Activated T-helper 17 cell treated with anti-CD3 and anti-CD28 coated beads, Interleukin-2, amount 50 U/mL, for 72 hours (primary cell): ENCODE results near the gene TMEM267. TPM values are rescaled to one million over a fixed set of nuclear protein-coding genes. Genes with fewer than 3 reads are reported as not detected.
"Not testable (repeated sequence)": the region's sequence is repeated elsewhere in the genome, so short reads cannot be mapped to it uniquely, and the experiment has no call there.

ENCODE experiments used
- ATAC-seq: fragments of 150-1000 bp; cut with Tn5 transposase; replicated peaks from 2 replicates; pipeline ENCODE4 v1.10.0; 2021; ENCODE audit warnings: mild to moderate bottlenecking, moderate library complexity
- H3K27ac Mint-ChIP-seq: one replicate; pipeline ENCODE4 v1.8.0; 2022; ENCODE audit warnings: mixed read lengths
- H3K27me3 Mint-ChIP-seq: one replicate; pipeline ENCODE4 v1.8.0; 2022; ENCODE audit warnings: mixed read lengths
- H3K36me3 Mint-ChIP-seq: one replicate; pipeline ENCODE4 v1.8.0; 2022; ENCODE audit warnings: low read depth, mild to moderate bottlenecking, mixed read lengths
- H3K4me1 Mint-ChIP-seq: one replicate; pipeline ENCODE4 v1.8.0; 2022; ENCODE audit warnings: mixed read lengths
- H3K4me3 Mint-ChIP-seq: one replicate; pipeline ENCODE4 v1.8.0; 2022; ENCODE audit warnings: mild to moderate bottlenecking, mixed read lengths
- H3K9me3 Mint-ChIP-seq: one replicate; pipeline ENCODE4 v1.8.0; 2022; ENCODE audit warnings: mixed read lengths
- total RNA-seq, 2 donors: library from RNA; stranded (reverse); gene quantifications; one replicate each; pipeline ENCODE4 v1.2.3, GENCODE V29; 2022

The TMEM267 gene
- total RNA-seq, 2 donors from 2014 or later, result 9.5 to 14.6 TPM

- H3K4me1 Mint-ChIP-seq, H3K36me3 Mint-ChIP-seq, ATAC-seq, H3K27ac Mint-ChIP-seq, H3K27me3 Mint-ChIP-seq, H3K4me3 Mint-ChIP-seq: not testable (repeated sequence)
- H3K9me3 Mint-ChIP-seq, result peaks cover 14% of the 10 kb centered on the region
Observed at GRCh38 chr5:43402524-43403066, 81.1 kb downstream of the TMEM267 start.

DNA sequence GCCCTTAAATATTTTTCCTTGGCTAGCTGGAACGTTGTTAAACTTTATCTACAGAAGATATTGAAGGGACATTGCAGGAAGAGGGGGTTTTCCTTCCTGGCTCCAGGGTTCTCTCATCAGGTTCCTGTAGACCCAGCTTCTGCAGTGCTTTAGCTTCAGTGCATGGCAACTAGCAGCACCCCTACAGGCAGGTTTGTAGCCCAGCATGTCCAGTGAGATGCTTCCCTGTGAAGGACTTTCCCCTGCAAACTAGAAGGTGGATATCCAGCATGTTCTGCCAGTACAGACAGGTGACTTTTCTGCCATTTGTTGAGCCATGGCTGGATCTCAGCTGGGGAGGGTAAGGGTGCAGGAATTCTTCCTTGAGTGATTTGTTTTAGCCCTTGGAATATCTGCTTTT, 81.8 kb downstream of the TMEM267 start:
- ATAC-seq, result no peak
- peaks cover 3% of the 10 kb centered on the region for H3K27me3 Mint-ChIP-seq

GRCh38 chr5:43400082-43400481, 83.6 kb downstream of the TMEM267 start:
- H3K27ac Mint-ChIP-seq, result no peak overlapping the region

More for the DNA sequence above, 81.8 kb downstream of the TMEM267 start:
- Mint-ChIP-seq H3K4me3 (no peak overlapping the region), H3K4me1 (peaks cover 6% of the 10 kb centered on the region), H3K27ac (no peak overlapping the region), H3K36me3 (peaks cover under 1% of the 10 kb centered on the region), H3K9me3 (peaks cover 14% of the 10 kb centered on the region)

DNA sequence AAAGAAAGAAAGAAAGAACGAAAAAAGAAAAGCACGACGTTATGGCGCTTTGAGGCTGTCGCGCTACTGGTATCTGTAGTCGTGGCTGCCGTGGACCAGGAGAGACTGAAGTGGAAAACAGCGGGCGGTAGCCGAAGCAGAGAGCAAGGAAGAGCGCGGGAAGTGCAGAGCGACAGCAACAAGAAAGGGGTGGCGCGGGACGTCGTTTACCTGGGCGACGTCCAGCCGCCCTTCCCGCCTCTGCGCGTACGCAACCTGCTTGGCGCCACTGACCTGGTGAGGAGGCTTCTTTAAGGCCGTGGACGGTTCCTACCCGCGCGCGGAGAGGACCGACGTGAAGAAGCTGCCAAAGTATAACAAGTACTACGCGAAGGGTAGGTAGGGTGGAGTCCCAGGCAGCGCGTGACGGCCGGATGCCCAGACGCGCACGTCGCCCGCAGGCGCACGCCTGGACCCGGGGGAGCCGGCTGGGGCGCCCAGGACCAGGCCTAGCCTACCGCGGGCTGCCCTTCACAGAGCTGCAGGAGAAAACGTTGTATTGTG, 86.8 kb downstream of the TMEM267 start:
- H3K36me3 Mint-ChIP-seq, result peaks cover 15% of the 10 kb centered on the region
- ATAC-seq, result peak; percentile 99
- H3K27me3 Mint-ChIP-seq, result no peaks in the 10 kb centered on the region
- no peaks in the 10 kb centered on the region for H3K9me3 Mint-ChIP-seq
- peak overlapping the region; percentile 97 for H3K27ac Mint-ChIP-seq
- peak overlapping the region; percentile 99 for H3K4me3 Mint-ChIP-seq
- H3K4me1 Mint-ChIP-seq, result peaks cover 10% of the 10 kb centered on the region

More at GRCh38 chr5:43400082-43400481, 83.6 kb downstream of the TMEM267 start:
- Mint-ChIP-seq H3K36me3 (peaks cover 10% of the 10 kb centered on the region), H3K27me3 (peaks cover 3% of the 10 kb centered on the region), H3K4me1 (peaks cover 6% of the 10 kb centered on the region), H3K4me3 (no peak overlapping the region), H3K9me3 (peaks cover 9% of the 10 kb centered on the region)
- ATAC-seq, result no peak

Other genes starting within 250 kb of the TMEM267 start
- 100 to 1,000 TPM in 1 of 2 donors, 10 to 100 TPM in 1; 90.2 to 108 TPM for gene HMGCS1, start 170.5 kb downstream of the TMEM267 start, total RNA-seq
- 10 to 100 TPM; 11.4 to 22.8 TPM for gene CCL28, start 71.5 kb downstream of the TMEM267 start, total RNA-seq
- 10 to 100 TPM in 1 of 2 donors, 1 to 10 TPM in 1; 7.7 to 11.7 TPM for gene C5orf34, start 31.3 kb upstream of the TMEM267 start, total RNA-seq
- gene PAIP1, start 73.2 kb upstream of the TMEM267 start, total RNA-seq, result 10 to 100 TPM; 28.3 to 43.6 TPM
- gene NNT, start 119.3 kb upstream of the TMEM267 start, total RNA-seq, result 10 to 100 TPM; 87.5 to 97.2 TPM